NCI-H187 treated with DMSO at 0.1 percent for 48 hours (cell line): ENCODE results near the gene CD200R1.

ENCODE experiments used
- DNase-seq: peaks from one replicate; lab custom pipeline; 2025; lab: John Stamatoyannopoulos, UW

The CD200R1 gene

GRCh38 chr3:112884678-112885290 lies 90.1 kb downstream of the CD200R1 start:
- DNase-seq, result no peak

- DNase-seq, result no peak
Observed at GRCh38 chr3:112881891-112882290, 93.0 kb downstream of the CD200R1 start.

GRCh38 chr3:112875561-112875960 lies 99.3 kb downstream of the CD200R1 start:
- no peak for DNase-seq

GRCh38 chr3:112874725-112875124 lies 100.2 kb downstream of the CD200R1 start:
- no peak for DNase-seq

- no peak for DNase-seq
Observed at GRCh38 chr3:112873632-112874031, 101.3 kb downstream of the CD200R1 start.

GRCh38 chr3:112871735-112872134 lies 103.2 kb downstream of the CD200R1 start:
- no peak for DNase-seq
